ENCODE results near the gene NCAPG. TPM values are rescaled to one million over a fixed set of nuclear protein-coding genes. Genes with fewer than 3 reads are reported as not detected.
"Not testable (repeated sequence)": the region's sequence is repeated elsewhere in the genome, so short reads cannot be mapped to it uniquely, and the experiment has no call there.

NCAPG gene
- total RNA-seq, 1 donor from 2014 or later = 0.72 TPM

DNA sequence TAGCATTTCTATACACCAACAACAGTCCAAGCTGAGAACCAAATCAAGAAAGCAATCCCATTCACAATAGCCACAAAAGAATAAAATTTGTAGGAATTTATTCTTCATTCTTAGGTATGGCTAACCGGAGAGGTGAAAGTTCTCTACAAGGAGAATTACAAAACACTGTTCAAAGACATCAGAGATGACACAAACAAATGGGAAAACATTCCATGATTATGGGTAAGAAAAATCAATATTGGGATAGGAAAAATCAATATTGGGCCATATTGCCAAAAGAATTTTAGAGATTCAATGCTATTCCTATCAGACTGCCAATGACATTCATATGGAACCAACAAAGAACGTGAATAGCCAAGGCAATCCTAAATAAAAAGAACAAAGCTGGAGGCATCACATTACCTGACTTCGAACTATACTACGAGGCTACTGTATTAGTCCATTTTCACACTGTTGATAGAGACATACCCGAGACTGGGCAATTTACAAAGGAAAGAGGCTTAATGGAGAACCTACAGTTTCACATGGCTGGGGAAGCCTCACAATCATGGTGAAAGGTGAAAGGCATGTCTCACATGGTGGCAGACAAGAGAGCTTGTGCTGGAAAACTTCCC, 49.1 kb downstream of the NCAPG start:
- intact Hi-C loops (cut with micrococcal nuclease) = no loop called here
- no peak for ATAC-seq
- no peak for DNase-seq

GRCh38 chr4:17861906-17862305, 51.1 kb downstream of the NCAPG start:
- intact Hi-C loops (cut with micrococcal nuclease); ATAC-seq; DNase-seq: not testable (repeated sequence)

GRCh38 chr4:17865866-17866363, 55.1 kb downstream of the NCAPG start:
- ATAC-seq (no peak), DNase-seq (no peak)
- intact Hi-C loops (cut with micrococcal nuclease) = no loop called here

- no peak for DNase-seq
- intact Hi-C loops (cut with micrococcal nuclease) = no loop called here
- ATAC-seq = no peak
Measured at GRCh38 chr4:17866810-17867209, 56.0 kb downstream of the NCAPG start.

GRCh38 chr4:17867276-17867675, 56.5 kb downstream of the NCAPG start:
- no peak for DNase-seq
- intact Hi-C loops (cut with micrococcal nuclease) = no loop called here
- ATAC-seq = no peak

DNA sequence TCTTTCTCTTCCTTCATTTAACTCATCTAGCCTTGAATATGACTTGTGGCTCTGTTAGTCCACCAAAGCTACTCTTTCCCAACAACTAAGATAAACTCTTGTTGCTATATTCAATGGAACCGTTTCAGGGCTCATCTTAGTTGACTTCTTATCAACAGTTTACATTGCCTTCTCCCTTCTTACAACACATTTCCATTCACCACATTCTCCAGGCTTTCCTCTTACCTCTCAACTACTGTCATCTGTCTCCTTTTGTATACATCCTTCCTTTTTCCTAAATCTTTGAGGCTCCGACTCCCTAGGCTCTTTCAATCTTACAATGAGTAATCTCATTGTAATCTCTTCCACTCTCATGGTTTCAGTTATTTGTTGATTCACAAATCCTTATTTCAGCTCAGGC, 58.5 kb downstream of the NCAPG start:
- ATAC-seq = no peak
- DNase-seq = no peak
- intact Hi-C loops (cut with micrococcal nuclease) = no loop called here

GRCh38 chr4:17875402-17876070, 64.8 kb downstream of the NCAPG start:
- intact Hi-C loops (cut with micrococcal nuclease) = no loop called here
- DNase-seq (no peak), ATAC-seq (no peak)

DNA sequence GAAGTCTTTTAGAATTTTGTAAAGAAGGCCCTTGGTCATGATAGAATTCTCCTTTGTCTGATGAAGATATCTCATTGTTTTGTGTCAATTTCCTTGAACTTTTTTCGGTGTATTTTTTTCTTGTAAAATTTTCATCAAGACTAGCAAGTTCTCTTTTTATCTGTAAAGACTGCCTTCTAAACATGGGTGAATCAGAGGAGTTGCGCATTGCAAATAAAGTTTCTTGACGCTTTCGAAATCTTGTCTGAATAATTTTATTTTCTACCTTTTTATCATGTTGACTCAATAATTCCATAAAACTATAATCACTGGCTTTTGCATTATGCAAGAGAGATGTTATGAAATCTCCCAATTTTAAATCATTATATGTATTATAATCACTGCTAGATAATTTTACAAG, 66.2 kb downstream of the NCAPG start:
- intact Hi-C loops (cut with micrococcal nuclease) = no loop called here
- no peak for ATAC-seq
- DNase-seq = no peak

DNA sequence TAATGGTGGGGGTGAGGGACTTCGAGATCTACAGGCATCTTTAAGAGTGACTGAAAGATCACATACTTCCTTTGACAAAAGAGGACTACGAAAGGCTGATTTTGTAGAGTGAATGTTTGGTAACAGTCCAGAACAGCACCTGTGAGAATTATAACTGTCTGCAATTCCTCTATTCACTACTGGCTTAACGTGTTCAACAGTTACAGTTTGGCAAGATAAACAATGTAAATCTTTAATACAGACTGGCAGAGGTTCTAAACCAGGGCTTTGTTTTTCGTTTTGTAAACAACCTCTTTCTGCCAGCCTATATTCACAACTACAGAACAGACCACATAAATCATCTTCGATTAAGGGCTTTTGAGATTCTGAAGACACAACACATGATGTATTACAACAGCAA, 66.9 kb downstream of the NCAPG start:
- ATAC-seq (no peak), DNase-seq (no peak)
- intact Hi-C loops (cut with micrococcal nuclease) = no loop called here

- no peak for DNase-seq
- intact Hi-C loops (cut with micrococcal nuclease) = no loop called here
- ATAC-seq = no peak
Measured at GRCh38 chr4:17884063-17884462, 73.3 kb downstream of the NCAPG start.

DNA sequence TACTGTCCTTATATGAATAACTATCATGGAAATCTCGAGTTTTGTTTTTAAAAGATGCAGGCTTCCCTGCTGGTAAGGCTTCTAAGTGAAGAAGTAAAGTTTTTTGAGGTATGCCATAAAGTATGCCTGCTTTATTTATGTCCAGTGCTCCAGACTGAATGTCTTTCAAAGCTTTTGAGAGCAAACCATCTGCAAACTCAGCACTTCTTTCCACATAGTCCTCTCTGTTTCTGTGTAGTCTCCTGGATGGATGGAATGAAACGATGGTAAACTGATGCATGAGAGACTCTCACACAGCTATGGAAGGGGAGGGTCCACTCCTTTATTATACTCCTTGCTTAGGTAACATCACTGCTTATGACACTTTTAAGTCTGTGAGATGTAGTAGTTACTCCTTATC, 73.7 kb downstream of the NCAPG start:
- ATAC-seq (no peak), DNase-seq (no peak)
- intact Hi-C loops (cut with micrococcal nuclease) = no loop called here

DNA sequence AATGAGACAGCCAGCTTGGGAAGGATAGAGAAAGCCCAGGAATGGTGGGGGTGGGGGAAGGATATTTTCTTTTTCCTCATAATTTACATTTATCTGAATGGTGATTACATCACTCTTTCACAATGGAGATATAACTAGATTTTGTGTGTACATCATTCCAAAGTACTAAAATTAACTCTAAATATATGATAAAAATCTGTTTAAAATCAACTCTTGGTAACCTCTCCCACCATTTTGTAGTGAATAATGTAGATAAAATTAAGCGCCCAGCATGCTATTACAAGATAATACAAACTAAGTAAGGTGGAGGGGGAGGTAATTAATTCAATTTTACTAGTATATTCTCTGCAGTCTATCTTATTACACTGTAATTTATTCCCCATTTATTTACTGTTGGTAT, 78.9 kb downstream of the NCAPG start:
- ATAC-seq = no peak
- intact Hi-C loops (cut with micrococcal nuclease) = no loop called here
- no peak for DNase-seq

- ATAC-seq (no peak), DNase-seq (no peak)
- intact Hi-C loops (cut with micrococcal nuclease) = no loop called here
Measured at GRCh38 chr4:17894421-17894820, 83.6 kb downstream of the NCAPG start.

Other genes starting within 250 kb of the NCAPG start
- 55.6 TPM for gene LAP3, start 233.8 kb upstream of the NCAPG start, total RNA-seq
- 23.4 TPM for gene MED28, start 196.3 kb upstream of the NCAPG start, total RNA-seq
- not detected for gene FAM184B, start 29.4 kb upstream of the NCAPG start, total RNA-seq
- 17.0 TPM for gene DCAF16, start 222 bp upstream of the NCAPG start, total RNA-seq
- 7.4 TPM for gene LCORL, start 210.8 kb downstream of the NCAPG start, total RNA-seq